Activated T-cell treated with anti-CD3 and anti-CD28 coated beads, Interleukin-2, amount 50 U/mL, for 48 hours (primary cell): Measurements from ENCODE around the gene KLK14.

Experiments used
- DNase-seq, 2 experiments: peaks; one replicate each; pipeline ENCODE4 v3.0.0-alpha.2; 2020

Gene KLK14

GRCh38 chr19:51036519-51036918 is 46.2 kb downstream of the KLK14 start:
- no peak for DNase-seq

GRCh38 chr19:51034704-51035103 is 48.0 kb downstream of the KLK14 start, which contains the start of gene KLK12:
KLK12 (minus strand) TSS chr19:51035002; CDS start chr19:51034621, 381 bp downstream.
- DNase-seq = no peak

- DNase-seq = no peak
These were observed 50.8 kb downstream of the KLK14 start for GRCh38 chr19:51031880-51032225.

- no peak for DNase-seq
These were observed 51.3 kb downstream of the KLK14 start for GRCh38 chr19:51031220-51031879.

- no peak for DNase-seq
These were observed 52.1 kb downstream of the KLK14 start for GRCh38 chr19:51030631-51031030.

- no peak for DNase-seq
These were observed 53.0 kb downstream of the KLK14 start for GRCh38 chr19:51029718-51030117.
